ENCODE data around the gene BIN1.

The BIN1 gene

GRCh38 chr2:127094509-127095366 is 12.2 kb downstream of the BIN1 start:
- DNase-seq (ENCODE audit: low spot score): no peak
- in situ Hi-C loops (cut with MboI; ENCODE audit: low pct_unique_long_range_greater_than_20kb, low sequenced_read_pairs, unreplicated experiment): no loop called here

GRCh38 chr2:127093648-127094210 is 13.2 kb downstream of the BIN1 start:
- no peak for TF ChIP-seq CTCF (IDR thresholded peaks at IDR 0.05; ENCODE audit: extremely low read depth, insufficient read depth, missing control alignments)
- in situ Hi-C loops (cut with MboI; ENCODE audit: low pct_unique_long_range_greater_than_20kb, low sequenced_read_pairs, unreplicated experiment): no loop called here
- no peak for DNase-seq (ENCODE audit: low spot score)

More at GRCh38 chr2:127094509-127095366, 12.2 kb downstream of the BIN1 start:
- no peak for TF ChIP-seq CTCF (IDR thresholded peaks at IDR 0.05; ENCODE audit: extremely low read depth, insufficient read depth, missing control alignments)

DNA sequence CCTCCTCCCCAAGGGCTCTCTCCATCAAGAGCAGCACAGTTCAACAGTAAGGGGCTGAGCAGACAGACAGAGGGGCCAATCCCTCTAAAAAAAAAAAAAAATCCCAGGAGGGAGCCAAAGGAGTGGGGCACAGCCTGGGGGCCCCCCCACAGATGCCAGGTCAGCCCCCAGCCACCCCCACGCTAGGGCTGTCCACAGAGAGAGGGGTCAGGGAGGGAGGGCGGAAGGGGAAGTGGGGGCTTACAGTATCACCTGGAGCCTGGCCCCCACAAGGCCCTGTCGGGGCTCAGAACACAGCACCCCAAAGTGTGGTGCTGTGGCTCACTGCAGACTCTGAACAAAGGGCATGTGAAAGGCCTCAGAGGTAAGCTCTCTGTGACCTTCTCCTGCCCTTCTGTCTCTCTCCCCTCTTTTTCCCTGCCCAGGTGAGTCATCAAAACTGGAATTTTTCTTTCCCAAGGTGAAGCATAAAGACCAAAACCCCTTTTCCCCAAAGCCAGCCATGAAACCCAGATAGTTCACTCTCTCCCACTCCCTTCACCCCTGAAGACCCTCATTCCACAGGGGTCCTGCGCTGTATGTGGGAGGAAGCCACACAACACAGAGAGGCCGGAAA is 13.9 kb downstream of the BIN1 start:
- DNase-seq (ENCODE audit: low spot score): no peak
- no peak for TF ChIP-seq CTCF (IDR thresholded peaks at IDR 0.05; ENCODE audit: extremely low read depth, insufficient read depth, missing control alignments)
- in situ Hi-C loops (cut with MboI; ENCODE audit: low pct_unique_long_range_greater_than_20kb, low sequenced_read_pairs, unreplicated experiment): no loop called here

- in situ Hi-C loops (cut with MboI; ENCODE audit: low pct_unique_long_range_greater_than_20kb, low sequenced_read_pairs, unreplicated experiment): no loop called here
- TF ChIP-seq CTCF (IDR thresholded peaks at IDR 0.05; ENCODE audit: extremely low read depth, insufficient read depth, missing control alignments): no peak
Measured at GRCh38 chr2:127092306-127092705, 14.6 kb downstream of the BIN1 start.

GRCh38 chr2:127091886-127092285 is 15.1 kb downstream of the BIN1 start:
- DNase-seq (ENCODE audit: low spot score): no peak
- no peak for TF ChIP-seq CTCF (IDR thresholded peaks at IDR 0.05; ENCODE audit: extremely low read depth, insufficient read depth, missing control alignments)
- in situ Hi-C loops (cut with MboI; ENCODE audit: low pct_unique_long_range_greater_than_20kb, low sequenced_read_pairs, unreplicated experiment): no loop called here

More at GRCh38 chr2:127092306-127092705, 14.6 kb downstream of the BIN1 start:
- DNase-seq (ENCODE audit: low spot score): no peak

- no peak for DNase-seq (ENCODE audit: low spot score)
- in situ Hi-C loops (cut with MboI; ENCODE audit: low pct_unique_long_range_greater_than_20kb, low sequenced_read_pairs, unreplicated experiment): no loop called here
- TF ChIP-seq CTCF (IDR thresholded peaks at IDR 0.05; ENCODE audit: extremely low read depth, insufficient read depth, missing control alignments): no peak
Measured at GRCh38 chr2:127091148-127091547, 15.8 kb downstream of the BIN1 start.
